GM21723 (cell line): Measurements from ENCODE around the gene ATP6V0E1.
A peak's percentile ranks its signal among the peaks of the same experiment; 100 is the strongest.

Source experiments
- ATAC-seq: cut with Tn5 transposase; IDR thresholded peaks from one replicate; pipeline ENCODE4 v1.9.1; 2021; ENCODE audit warnings: mild to moderate bottlenecking, moderate library complexity; ENCODE audit not compliant: unreplicated experiment

ATP6V0E1 gene

GRCh38 chr5:172983542-172984243, at the start of gene ATP6V0E1:
ATP6V0E1 (plus strand) TSS chr5:172983771; CDS start chr5:172983861, 90 bp downstream.
- peak; percentile 90 for ATAC-seq

- no peak for ATAC-seq
Observed at GRCh38 chr5:172935096-172935495, 48.5 kb upstream of the ATP6V0E1 start.

- no peak for ATAC-seq
Observed at GRCh38 chr5:172936401-172936800, 47.2 kb upstream of the ATP6V0E1 start.

GRCh38 chr5:172939071-172939470, 44.5 kb upstream of the ATP6V0E1 start:
- ATAC-seq, result no peak

- no peak for ATAC-seq
Observed at GRCh38 chr5:172939611-172940267, 43.8 kb upstream of the ATP6V0E1 start.

- no peak for ATAC-seq
Observed at GRCh38 chr5:172940268-172941066, 43.1 kb upstream of the ATP6V0E1 start.

- no peak for ATAC-seq
Observed at GRCh38 chr5:172941067-172941516, 42.5 kb upstream of the ATP6V0E1 start.

GRCh38 chr5:172942556-172942955, 41.0 kb upstream of the ATP6V0E1 start:
- no peak for ATAC-seq

GRCh38 chr5:172943283-172943841, 40.2 kb upstream of the ATP6V0E1 start:
- ATAC-seq, result no peak

- ATAC-seq, result no peak
Observed at GRCh38 chr5:172943906-172944305, 39.7 kb upstream of the ATP6V0E1 start.

GRCh38 chr5:172944741-172945140, 38.8 kb upstream of the ATP6V0E1 start:
- no peak for ATAC-seq

GRCh38 chr5:172945151-172945550, 38.4 kb upstream of the ATP6V0E1 start:
- ATAC-seq, result no peak

- no peak for ATAC-seq
Observed at GRCh38 chr5:172946146-172946545, 37.4 kb upstream of the ATP6V0E1 start.

GRCh38 chr5:172949426-172949825, 34.1 kb upstream of the ATP6V0E1 start:
- ATAC-seq, result no peak

GRCh38 chr5:172950176-172950965, 33.2 kb upstream of the ATP6V0E1 start:
- ATAC-seq, result no peak

GRCh38 chr5:172951371-172952033, 32.1 kb upstream of the ATP6V0E1 start:
- ATAC-seq, result no peak

- ATAC-seq, result no peak
Observed at GRCh38 chr5:172952034-172952511, 31.5 kb upstream of the ATP6V0E1 start.

GRCh38 chr5:172953776-172954675, 29.5 kb upstream of the ATP6V0E1 start:
- ATAC-seq, result no peak

GRCh38 chr5:172954751-172955159, 28.8 kb upstream of the ATP6V0E1 start:
- no peak for ATAC-seq
